ENCODE results near the gene CCDC88A. TPM values are rescaled to one million over a fixed set of nuclear protein-coding genes. Genes with fewer than 3 reads are reported as not detected.
"Not testable (repeated sequence)": the region's sequence is repeated elsewhere in the genome, so short reads cannot be mapped to it uniquely, and the experiment has no call there.

CCDC88A gene
- polyA plus RNA-seq, 3 donors = 60.0 to 77.4 (median 67.8) TPM

GRCh38 chr2:55279214-55279835, 140.3 kb downstream of the CCDC88A start:
- DNase-seq (ENCODE audit: extremely low read depth in 1 of 11, low read depth in 9 of 11, low spot score in 4 of 11) = not testable (repeated sequence)

- DNase-seq (ENCODE audit: extremely low read depth in 1 of 11, low read depth in 9 of 11, low spot score in 4 of 11) = no peak
These were observed 142.3 kb downstream of the CCDC88A start for GRCh38 chr2:55277310-55277709.

- not testable (repeated sequence) for DNase-seq (ENCODE audit: extremely low read depth in 1 of 11, low read depth in 9 of 11, low spot score in 4 of 11)
These were observed 145.3 kb downstream of the CCDC88A start for GRCh38 chr2:55274346-55274745.

- no peak for DNase-seq (ENCODE audit: extremely low read depth in 1 of 11, low read depth in 9 of 11, low spot score in 4 of 11)
These were observed 150.0 kb downstream of the CCDC88A start for GRCh38 chr2:55269645-55269990.

GRCh38 chr2:55268907-55269644, 150.6 kb downstream of the CCDC88A start, which contains the start of gene MTIF2:
Gene MTIF2, minus strand, starts transcription at chr2:55269231. Its CDS starts 5,373 bp downstream, at chr2:55263858.
- peak; percentile 87 to 94 (median 91) for DNase-seq (ENCODE audit: extremely low read depth in 1 of 11, low read depth in 9 of 11, low spot score in 4 of 11)

- DNase-seq (ENCODE audit: extremely low read depth in 1 of 11, low read depth in 9 of 11, low spot score in 4 of 11) = no peak
These were observed 151.3 kb downstream of the CCDC88A start for GRCh38 chr2:55268288-55268906.

- not testable (repeated sequence) for DNase-seq (ENCODE audit: extremely low read depth in 1 of 11, low read depth in 9 of 11, low spot score in 4 of 11)
These were observed 160.1 kb downstream of the CCDC88A start for GRCh38 chr2:55259586-55259985.

GRCh38 chr2:55252832-55253231, 166.8 kb downstream of the CCDC88A start:
- DNase-seq (ENCODE audit: extremely low read depth in 1 of 11, low read depth in 9 of 11, low spot score in 4 of 11) = no peak

- no peak for DNase-seq (ENCODE audit: extremely low read depth in 1 of 11, low read depth in 9 of 11, low spot score in 4 of 11)
These were observed 172.6 kb downstream of the CCDC88A start for GRCh38 chr2:55247025-55247424.

- no peak for DNase-seq (ENCODE audit: extremely low read depth in 1 of 11, low read depth in 9 of 11, low spot score in 4 of 11)
These were observed 174.2 kb downstream of the CCDC88A start for GRCh38 chr2:55245411-55245810.

GRCh38 chr2:55242617-55243016, 177.0 kb downstream of the CCDC88A start:
- DNase-seq (ENCODE audit: extremely low read depth in 1 of 11, low read depth in 9 of 11, low spot score in 4 of 11) = no peak

- DNase-seq (ENCODE audit: extremely low read depth in 1 of 11, low read depth in 9 of 11, low spot score in 4 of 11) = not testable (repeated sequence)
These were observed 178.1 kb downstream of the CCDC88A start for GRCh38 chr2:55241582-55241981.

- no peak for DNase-seq (ENCODE audit: extremely low read depth in 1 of 11, low read depth in 9 of 11, low spot score in 4 of 11)
These were observed 179.9 kb downstream of the CCDC88A start for GRCh38 chr2:55239656-55240222.

Other genes with a start within 250 kb of the CCDC88A start
- gene CLHC1, start 187.6 kb downstream of the CCDC88A start, polyA plus RNA-seq (ENCODE audit: insufficient read length in 3 of 3) = 10 to 100 TPM; 18.4 to 40.3 (median 22.0) TPM
- gene RPS27A, start 187.2 kb downstream of the CCDC88A start, polyA plus RNA-seq (ENCODE audit: insufficient read length in 3 of 3) = 1,000 to 10,000 TPM; 1,597 to 2,241 (median 2,030) TPM
- gene MTIF2, start 150.6 kb downstream of the CCDC88A start, polyA plus RNA-seq (ENCODE audit: insufficient read length in 3 of 3) = 10 to 100 TPM; 38.3 to 50.3 (median 41.6) TPM
- gene CFAP36, start 99.9 kb upstream of the CCDC88A start, polyA plus RNA-seq (ENCODE audit: insufficient read length in 3 of 3) = 100 to 1,000 TPM in 2 of 3 donors, 10 to 100 TPM in 1; 86.2 to 108 (median 107) TPM
- gene PPP4R3B, start 197.8 kb upstream of the CCDC88A start, polyA plus RNA-seq (ENCODE audit: insufficient read length in 3 of 3) = 10 to 100 TPM; 68.0 to 82.9 (median 80.1) TPM